Measurements from ENCODE around the gene GSN.

GSN gene

DNA sequence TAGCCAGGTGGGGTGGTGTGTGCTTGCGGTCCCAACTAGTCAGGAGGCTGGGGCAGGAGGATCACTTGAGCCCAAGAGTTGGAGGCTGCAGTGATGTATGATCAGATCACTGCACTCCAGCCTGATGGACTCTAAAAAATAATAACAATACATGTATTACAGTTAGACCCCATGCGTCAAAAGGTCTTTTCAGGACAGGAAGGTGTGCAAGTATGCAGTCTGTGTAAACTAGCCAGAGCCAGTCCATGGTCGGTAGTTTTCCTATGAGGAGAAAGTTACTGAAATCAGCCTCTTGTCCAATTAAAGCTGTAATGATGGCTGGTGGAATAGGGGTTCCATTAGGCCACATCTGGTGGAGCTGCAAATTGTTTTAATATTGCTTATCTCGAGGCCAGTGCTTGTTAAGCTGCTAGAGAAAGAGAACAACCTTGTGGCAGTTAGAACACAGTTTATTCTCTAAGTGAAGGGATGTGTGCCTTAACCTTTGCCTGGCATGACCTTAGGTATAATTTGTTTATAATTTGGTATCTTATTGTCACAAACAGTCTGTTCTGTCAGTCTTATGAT is 103.6 kb downstream of the GSN start:
- no peak for FAIRE-seq
- DNase-seq (ENCODE audit: low spot score) = no peak

DNA sequence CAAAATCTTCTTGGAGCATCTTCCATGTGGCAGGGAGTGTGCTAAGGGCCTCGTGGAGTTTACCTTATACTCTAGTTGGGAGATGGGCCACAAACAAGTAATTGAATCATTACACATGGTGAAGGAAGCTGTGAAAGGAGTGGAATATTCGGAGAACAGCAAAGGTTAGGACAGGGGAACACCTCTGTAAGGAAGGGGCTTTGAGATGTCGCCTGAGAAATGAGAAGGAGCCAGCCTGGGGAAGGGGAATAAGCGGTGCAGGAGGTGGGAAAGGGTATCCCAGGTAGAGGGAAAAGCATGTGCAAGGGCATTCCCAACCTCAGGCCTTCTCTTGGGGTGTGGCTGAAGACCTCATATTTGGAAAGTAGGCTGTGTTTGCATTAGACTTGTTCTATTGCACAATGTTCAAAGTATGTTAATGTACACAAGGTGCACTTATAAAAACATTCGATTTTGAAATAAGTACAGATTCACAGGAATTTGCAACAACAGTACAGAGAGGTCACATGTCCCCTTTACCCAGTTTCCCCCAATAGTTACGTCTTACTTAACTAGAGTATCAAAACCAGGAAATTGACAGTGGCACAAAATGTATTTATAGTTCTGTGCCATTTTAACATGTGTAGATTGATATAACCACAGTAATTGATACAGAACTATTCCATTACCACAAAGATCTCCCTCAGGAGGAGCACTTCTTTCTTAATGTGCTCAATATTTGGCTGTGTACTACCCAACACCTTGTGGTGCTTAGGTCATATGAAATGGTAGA is 104.5 kb downstream of the GSN start:
- no peak for DNase-seq (ENCODE audit: low spot score)
- no peak for FAIRE-seq

GRCh38 chr9:121373011-121373729 is 105.2 kb downstream of the GSN start:
- FAIRE-seq (no peak), DNase-seq (ENCODE audit: low spot score) (no peak)

- FAIRE-seq = no peak
- DNase-seq (ENCODE audit: low spot score) = no peak
These were observed 108.4 kb downstream of the GSN start for GRCh38 chr9:121376214-121376830.

DNA sequence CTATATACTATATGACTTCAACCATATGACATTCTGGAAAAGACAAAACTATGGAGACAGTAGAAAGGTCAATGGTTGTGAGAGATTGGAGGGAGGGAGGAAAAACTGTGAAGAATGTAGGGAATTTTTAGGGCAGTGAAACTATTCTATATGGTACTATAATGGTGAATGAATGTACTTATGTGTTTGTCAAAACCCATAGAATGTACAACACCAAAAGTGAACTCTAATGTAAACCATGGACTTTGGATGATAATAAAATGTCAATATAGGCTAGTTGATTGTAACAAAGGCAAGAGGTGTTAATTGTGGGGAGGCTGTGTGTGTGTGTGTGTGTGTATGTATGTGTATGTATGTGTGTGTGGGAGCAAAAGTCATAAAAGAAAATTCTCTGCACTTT is 112.9 kb downstream of the GSN start:
- FAIRE-seq = no peak
- no peak for DNase-seq (ENCODE audit: low spot score)
